RWPE1 (cell line): ENCODE results near the gene EFNA1.
"Not testable (repeated sequence)": the region's sequence is repeated elsewhere in the genome, so short reads cannot be mapped to it uniquely, and the experiment has no call there.

Experiments used
- CTCF ChIA-PET: fragments of 350-600 bp; sonication (Branson Sonifier 250); formaldehyde crosslinking; extraction: SDS; loops from one replicate; lab custom pipeline; 2021; lab: Yijun Ruan, JAX
- POLR2A ChIA-PET: fragments of 400-600 bp; formaldehyde crosslinking; extraction: SDS; loops from one replicate; lab custom pipeline; 2020; ENCODE audit warnings: antibody characterized with exemption; ENCODE audit not compliant: low non-redundant PET; lab: Yijun Ruan, JAX
- DNase-seq: peaks from one replicate; pipeline ENCODE4 v3.0.0; 2012; ENCODE audit warnings: low spot score
- H3K27ac ChIP-seq: fragments of 450-650 bp; 2 replicates; pipeline ENCODE4 v1.5.1; 2017
- TF ChIP-seq, protein P1 (sequence below): fragments of 450-650 bp; conservative IDR thresholded peaks from 2 replicates; pipeline ENCODE4 v1.5.1; 2017; ENCODE audit warnings: low read depth, mild to moderate bottlenecking

EFNA1 gene

DNA sequence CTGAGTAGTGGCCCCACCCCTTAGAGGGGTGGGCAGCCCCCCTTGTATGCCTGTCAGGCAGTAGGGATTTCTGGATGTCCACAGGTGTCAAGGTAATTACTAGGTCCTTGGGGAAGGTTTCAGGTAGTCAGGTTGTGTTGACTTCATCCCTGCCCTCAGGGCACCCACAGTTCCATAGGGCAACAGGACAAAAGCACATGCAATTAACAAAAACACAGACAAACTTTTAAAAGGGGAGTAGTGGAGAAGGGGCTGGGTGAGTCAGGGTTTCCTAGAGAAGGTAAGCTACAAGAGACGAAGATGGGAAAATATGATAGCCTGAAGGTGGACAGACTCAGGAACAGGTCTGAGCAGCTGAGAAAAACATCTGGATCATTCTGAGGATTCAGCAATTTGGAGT, 31.3 kb downstream of the EFNA1 start:
- H3K27ac ChIP-seq = no peak overlapping the region
- ChIA-PET POLR2A (no interaction called here), CTCF (no interaction called here)
- TF ChIP-seq, protein P1, sequence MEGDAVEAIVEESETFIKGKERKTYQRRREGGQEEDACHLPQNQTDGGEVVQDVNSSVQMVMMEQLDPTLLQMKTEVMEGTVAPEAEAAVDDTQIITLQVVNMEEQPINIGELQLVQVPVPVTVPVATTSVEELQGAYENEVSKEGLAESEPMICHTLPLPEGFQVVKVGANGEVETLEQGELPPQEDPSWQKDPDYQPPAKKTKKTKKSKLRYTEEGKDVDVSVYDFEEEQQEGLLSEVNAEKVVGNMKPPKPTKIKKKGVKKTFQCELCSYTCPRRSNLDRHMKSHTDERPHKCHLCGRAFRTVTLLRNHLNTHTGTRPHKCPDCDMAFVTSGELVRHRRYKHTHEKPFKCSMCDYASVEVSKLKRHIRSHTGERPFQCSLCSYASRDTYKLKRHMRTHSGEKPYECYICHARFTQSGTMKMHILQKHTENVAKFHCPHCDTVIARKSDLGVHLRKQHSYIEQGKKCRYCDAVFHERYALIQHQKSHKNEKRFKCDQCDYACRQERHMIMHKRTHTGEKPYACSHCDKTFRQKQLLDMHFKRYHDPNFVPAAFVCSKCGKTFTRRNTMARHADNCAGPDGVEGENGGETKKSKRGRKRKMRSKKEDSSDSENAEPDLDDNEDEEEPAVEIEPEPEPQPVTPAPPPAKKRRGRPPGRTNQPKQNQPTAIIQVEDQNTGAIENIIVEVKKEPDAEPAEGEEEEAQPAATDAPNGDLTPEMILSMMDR = no peak
- no peak for DNase-seq

- CTCF ChIA-PET = interaction anchor here (0.6 kb wide), 1 partner anchor 33 kb away, joined by 5 read pairs; no protein-coding TSS in a partner anchor
- POLR2A ChIA-PET = no interaction called here
- H3K27ac ChIP-seq = no peak overlapping the region
- DNase-seq = no peak
- TF ChIP-seq, protein P1 = no peak
Measured at GRCh38 chr1:155160128-155160527, 32.5 kb downstream of the EFNA1 start.

DNA sequence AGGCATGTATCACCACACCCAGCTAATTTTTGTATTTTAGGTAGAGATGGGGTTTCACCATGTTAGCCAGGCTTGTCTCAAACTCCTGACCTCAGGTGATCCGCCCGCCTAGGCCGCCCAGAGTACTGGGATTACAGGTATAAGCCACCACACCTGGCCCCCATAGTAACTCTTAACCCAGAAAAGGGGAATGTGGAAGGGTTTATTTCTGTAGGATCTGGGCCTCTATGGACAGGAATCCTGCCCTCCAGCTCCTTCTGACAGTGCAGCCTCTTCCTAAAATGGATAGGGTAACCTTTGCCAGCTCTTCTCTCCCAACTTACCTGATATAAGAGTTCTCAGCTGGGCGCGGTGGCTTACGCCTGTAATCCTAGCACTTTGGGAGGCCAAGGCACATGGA, 35.0 kb downstream of the EFNA1 start:
- DNase-seq, POLR2A ChIA-PET, H3K27ac ChIP-seq: not testable (repeated sequence)
- CTCF ChIA-PET = interaction anchor here (1.1 kb wide), 1 partner anchor 10 kb away, joined by 4 read pairs; the partner anchor contains the start of gene KRTCAP2

DNA sequence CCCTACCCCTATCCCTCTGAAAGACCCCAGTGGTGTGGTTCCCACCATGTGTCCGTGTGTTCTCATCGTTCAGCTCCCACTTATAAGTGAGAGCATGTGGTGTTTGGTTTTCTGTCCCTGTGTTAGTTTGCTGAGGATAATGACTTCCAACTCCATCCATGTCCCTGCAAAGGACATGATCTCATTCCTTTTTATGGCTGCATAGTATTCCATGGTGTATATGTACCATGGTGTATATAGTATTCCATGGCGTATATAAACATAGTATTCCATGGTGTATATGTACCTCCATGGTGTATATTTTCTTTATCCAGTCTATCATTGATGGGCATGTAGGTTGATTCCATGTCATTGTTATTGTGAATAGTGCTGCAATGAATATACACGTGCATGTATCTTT, 36.1 kb downstream of the EFNA1 start:
- H3K27ac ChIP-seq, POLR2A ChIA-PET, DNase-seq, CTCF ChIA-PET: not testable (repeated sequence)

GRCh38 chr1:155164625-155165024, 36.9 kb downstream of the EFNA1 start:
- CTCF ChIA-PET, H3K27ac ChIP-seq, POLR2A ChIA-PET, DNase-seq: not testable (repeated sequence)

DNA sequence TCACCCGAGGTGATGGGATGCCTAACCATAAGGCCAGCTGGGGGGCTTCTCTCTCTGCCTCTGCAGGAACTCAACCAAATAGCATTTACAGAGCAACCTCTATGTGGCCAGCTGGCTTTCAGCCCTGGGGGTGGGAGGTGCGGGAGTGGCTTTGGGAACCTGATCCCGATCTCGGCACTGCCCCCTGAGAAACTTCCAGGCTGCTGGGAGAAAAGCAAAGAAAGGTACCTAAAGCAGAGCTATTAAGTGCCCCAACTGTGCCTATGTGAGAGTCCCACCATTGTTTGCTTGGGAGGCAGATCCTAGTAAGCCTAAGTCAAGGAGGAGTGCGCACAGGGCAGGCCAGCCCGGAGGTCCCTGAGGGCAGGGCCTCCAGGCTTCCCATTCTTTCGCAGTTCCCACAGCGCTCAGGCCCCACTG, 38.4 kb downstream of the EFNA1 start:
- DNase-seq = no peak
- POLR2A ChIA-PET = interaction anchor here (0.6 kb wide), 1 partner anchor 55 kb away, joined by 6 read pairs; no protein-coding TSS in a partner anchor
- no peak overlapping the region for H3K27ac ChIP-seq
- TF ChIP-seq, protein P1 = no peak
- CTCF ChIA-PET = interaction anchor here (0.7 to 2.9 kb wide), 6 partner anchors 31 to 105 kb away, joined by 3 to 29 read pairs (median 6); no protein-coding TSS in a partner anchor

GRCh38 chr1:155166471-155167165, 38.9 kb downstream of the EFNA1 start:
- POLR2A ChIA-PET = interaction anchor here (0.6 kb wide), 1 partner anchor 55 kb away, joined by 6 read pairs; no protein-coding TSS in a partner anchor

More at GRCh38 chr1:155166471-155167165, 38.9 kb downstream of the EFNA1 start:
- TF ChIP-seq, protein P1 = no peak
- CTCF ChIA-PET = interaction anchor here (0.6 to 2.9 kb wide), 15 partner anchors 10 to 170 kb away, joined by 3 to 29 read pairs (median 6); no protein-coding TSS in a partner anchor
- H3K27ac ChIP-seq = peak overlapping the region; percentile 59; the same call in 1 of the 2 replicates
- no peak for DNase-seq
